Peyer's patch (tissue), 4 donors: ENCODE data around the gene SYNE2.

Experiments
- POLR2A ChIP-seq, 2 donors: fragments of 450-650 bp; IDR thresholded peaks; one replicate each; pipeline ENCODE4 v1.5.1; 2017; ENCODE audit warnings: antibody characterized with exemption in 2 of 2, mild to moderate bottlenecking in 2 of 2, moderate library complexity in 2 of 2
- TF ChIP-seq, protein P1 (sequence below), 6 experiments: fragments of 450-650 bp in 4 of 6; fragments of 200-600 bp in 2 of 6; sonication (generic) in 1 of 6; IDR thresholded peaks; one replicate each; pipeline ENCODE4 v1.5.1; 2017 to 2019; ENCODE audit warnings: antibody characterized with exemption in 6 of 6, mild to moderate bottlenecking in 3 of 6, moderate library complexity in 1 of 6

DNA sequence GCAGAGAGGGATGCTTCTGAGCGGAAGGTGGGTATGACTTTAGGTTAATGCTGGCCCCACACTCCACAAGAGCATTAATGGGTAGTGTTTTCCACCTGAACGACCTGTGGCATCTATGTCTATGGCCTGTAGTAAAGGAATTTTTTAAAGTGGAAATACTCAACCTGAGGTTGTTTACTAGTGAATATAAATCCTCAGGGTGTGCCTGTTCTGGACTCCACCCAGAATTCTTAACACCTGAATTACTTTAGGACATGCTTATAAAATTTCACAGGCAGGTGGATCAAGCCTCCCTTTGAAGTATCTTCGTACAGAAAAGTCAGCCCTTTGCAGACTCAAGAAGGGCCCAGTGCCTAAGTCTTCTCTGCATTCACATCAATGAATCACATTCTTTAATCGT, 245.3 kb downstream of the SYNE2 start:
- TF ChIP-seq, protein P1, sequence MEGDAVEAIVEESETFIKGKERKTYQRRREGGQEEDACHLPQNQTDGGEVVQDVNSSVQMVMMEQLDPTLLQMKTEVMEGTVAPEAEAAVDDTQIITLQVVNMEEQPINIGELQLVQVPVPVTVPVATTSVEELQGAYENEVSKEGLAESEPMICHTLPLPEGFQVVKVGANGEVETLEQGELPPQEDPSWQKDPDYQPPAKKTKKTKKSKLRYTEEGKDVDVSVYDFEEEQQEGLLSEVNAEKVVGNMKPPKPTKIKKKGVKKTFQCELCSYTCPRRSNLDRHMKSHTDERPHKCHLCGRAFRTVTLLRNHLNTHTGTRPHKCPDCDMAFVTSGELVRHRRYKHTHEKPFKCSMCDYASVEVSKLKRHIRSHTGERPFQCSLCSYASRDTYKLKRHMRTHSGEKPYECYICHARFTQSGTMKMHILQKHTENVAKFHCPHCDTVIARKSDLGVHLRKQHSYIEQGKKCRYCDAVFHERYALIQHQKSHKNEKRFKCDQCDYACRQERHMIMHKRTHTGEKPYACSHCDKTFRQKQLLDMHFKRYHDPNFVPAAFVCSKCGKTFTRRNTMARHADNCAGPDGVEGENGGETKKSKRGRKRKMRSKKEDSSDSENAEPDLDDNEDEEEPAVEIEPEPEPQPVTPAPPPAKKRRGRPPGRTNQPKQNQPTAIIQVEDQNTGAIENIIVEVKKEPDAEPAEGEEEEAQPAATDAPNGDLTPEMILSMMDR (IDR thresholded peaks at IDR 0.05): no peak
- TF ChIP-seq POLR2A (IDR thresholded peaks at IDR 0.05): no peak
